LNCaP clone FGC (cell line): ENCODE measurements around the gene CCHCR1.

ENCODE experiments used
- DNase-seq: peaks from one replicate; pipeline ENCODE4 v3.0.0-alpha.2; 2011; ENCODE audit warnings: low read depth
- H3K4me3 ChIP-seq: 2 replicates; pipeline ENCODE4 v1.5.1; 2011; ENCODE audit warnings: mild to moderate bottlenecking, low read depth, low read length, control low read depth
- TF ChIP-seq, protein P1 (sequence below): IDR thresholded peaks from 2 replicates; pipeline ENCODE4 v1.5.1; 2012; ENCODE audit warnings: mild to moderate bottlenecking; ENCODE audit not compliant: control insufficient read depth, insufficient read depth; ENCODE audit errors: extremely low read depth

The CCHCR1 gene

GRCh38 chr6:31154436-31154835, 3.2 kb downstream of the CCHCR1 start:
- TF ChIP-seq, protein P1, sequence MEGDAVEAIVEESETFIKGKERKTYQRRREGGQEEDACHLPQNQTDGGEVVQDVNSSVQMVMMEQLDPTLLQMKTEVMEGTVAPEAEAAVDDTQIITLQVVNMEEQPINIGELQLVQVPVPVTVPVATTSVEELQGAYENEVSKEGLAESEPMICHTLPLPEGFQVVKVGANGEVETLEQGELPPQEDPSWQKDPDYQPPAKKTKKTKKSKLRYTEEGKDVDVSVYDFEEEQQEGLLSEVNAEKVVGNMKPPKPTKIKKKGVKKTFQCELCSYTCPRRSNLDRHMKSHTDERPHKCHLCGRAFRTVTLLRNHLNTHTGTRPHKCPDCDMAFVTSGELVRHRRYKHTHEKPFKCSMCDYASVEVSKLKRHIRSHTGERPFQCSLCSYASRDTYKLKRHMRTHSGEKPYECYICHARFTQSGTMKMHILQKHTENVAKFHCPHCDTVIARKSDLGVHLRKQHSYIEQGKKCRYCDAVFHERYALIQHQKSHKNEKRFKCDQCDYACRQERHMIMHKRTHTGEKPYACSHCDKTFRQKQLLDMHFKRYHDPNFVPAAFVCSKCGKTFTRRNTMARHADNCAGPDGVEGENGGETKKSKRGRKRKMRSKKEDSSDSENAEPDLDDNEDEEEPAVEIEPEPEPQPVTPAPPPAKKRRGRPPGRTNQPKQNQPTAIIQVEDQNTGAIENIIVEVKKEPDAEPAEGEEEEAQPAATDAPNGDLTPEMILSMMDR: no peak

DNA sequence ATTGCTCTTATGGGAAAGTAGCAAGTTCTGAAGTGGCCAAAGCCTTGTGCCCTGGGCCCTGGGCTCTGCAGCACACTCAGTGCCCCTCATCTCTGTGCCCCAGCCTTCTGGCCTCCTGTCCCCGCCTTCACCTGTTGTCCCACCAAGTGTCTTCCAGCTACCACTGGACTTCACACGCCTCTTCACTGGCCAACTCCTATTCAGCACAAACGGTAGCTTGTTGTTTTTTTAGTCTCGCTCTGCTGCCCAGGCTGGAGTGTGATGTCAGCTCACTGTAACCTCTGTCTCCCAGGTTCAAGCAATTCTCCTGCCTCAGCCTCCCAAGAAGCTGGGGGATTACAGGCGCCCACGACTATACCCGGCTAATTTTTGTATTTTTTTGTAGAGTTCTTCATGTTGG, 4.8 kb downstream of the CCHCR1 start:
- no peak for DNase-seq
- TF ChIP-seq, protein P1: no peak
- H3K4me3 ChIP-seq: no peak overlapping the region

More at GRCh38 chr6:31154436-31154835, 3.2 kb downstream of the CCHCR1 start:
- DNase-seq: no peak
- H3K4me3 ChIP-seq: no peak overlapping the region

DNA sequence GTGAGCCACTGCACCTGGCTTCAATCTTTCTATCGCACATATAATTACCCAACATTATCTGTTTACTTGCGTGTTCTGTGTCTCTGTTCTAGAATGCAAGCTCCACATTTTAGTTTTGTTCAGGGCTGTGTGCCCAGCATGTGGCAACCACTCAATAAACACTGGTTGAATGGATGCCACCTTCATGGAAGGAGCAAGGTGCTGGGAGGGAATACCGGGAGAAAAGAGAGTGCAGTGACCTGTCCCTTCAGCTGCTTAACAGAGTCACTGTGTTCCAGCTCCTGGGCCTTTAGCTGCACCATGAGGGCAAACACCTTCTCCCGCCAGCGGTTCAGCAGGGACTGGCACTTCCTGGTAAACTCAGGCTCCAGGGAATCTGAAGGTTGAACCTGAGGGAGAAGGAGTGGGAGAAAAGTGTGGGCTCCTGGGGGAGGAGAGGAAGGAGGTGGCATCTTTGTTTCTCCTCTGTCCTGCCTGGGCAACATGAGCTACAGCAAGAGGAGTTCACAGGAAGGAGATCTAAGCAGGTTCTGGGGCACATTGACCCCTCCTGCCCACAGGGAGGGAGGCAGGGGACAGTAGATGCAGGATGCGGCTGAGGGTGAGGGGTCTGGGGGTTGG, 7.7 kb downstream of the CCHCR1 start:
- DNase-seq: peak; percentile 50
- TF ChIP-seq, protein P1: no peak
- no peak overlapping the region for H3K4me3 ChIP-seq

- DNase-seq: no peak
- H3K4me3 ChIP-seq: no peak overlapping the region
- TF ChIP-seq, protein P1: no peak
Measured at GRCh38 chr6:31145386-31145785, 12.2 kb downstream of the CCHCR1 start.

GRCh38 chr6:31144970-31145340, 12.6 kb downstream of the CCHCR1 start:
- H3K4me3 ChIP-seq: no peak overlapping the region
- DNase-seq: no peak
- TF ChIP-seq, protein P1: no peak

- no peak for DNase-seq
- TF ChIP-seq, protein P1: no peak
- no peak overlapping the region for H3K4me3 ChIP-seq
Measured at GRCh38 chr6:31144296-31144969, 13.2 kb downstream of the CCHCR1 start.
